OCI-LY3 (cell line): ENCODE data around the gene SEC14L1.

Experiments
- CTCF ChIP-seq: fragments of 200-600, 300-600 bp; sonication (generic); IDR thresholded peaks from 2 replicates; pipeline ENCODE4 v1.5.1; 2014; ENCODE audit warnings: antibody characterized with exemption, low read length, low read depth
- EZH2phosphoT487 ChIP-seq: fragments of 200-600 bp; shearing (Covaris generic); IDR thresholded peaks from 2 replicates; pipeline ENCODE4 v1.6.1; 2018; ENCODE audit warnings: antibody characterized with exemption, mixed run types, low read depth

GRCh38 chr17:77150196-77150595 is 9.4 kb downstream of the SEC14L1 start:
- TF ChIP-seq CTCF = no peak
- no peak for TF ChIP-seq EZH2phosphoT487
